ENCODE measurements around the gene CDC26.

The CDC26 gene

DNA sequence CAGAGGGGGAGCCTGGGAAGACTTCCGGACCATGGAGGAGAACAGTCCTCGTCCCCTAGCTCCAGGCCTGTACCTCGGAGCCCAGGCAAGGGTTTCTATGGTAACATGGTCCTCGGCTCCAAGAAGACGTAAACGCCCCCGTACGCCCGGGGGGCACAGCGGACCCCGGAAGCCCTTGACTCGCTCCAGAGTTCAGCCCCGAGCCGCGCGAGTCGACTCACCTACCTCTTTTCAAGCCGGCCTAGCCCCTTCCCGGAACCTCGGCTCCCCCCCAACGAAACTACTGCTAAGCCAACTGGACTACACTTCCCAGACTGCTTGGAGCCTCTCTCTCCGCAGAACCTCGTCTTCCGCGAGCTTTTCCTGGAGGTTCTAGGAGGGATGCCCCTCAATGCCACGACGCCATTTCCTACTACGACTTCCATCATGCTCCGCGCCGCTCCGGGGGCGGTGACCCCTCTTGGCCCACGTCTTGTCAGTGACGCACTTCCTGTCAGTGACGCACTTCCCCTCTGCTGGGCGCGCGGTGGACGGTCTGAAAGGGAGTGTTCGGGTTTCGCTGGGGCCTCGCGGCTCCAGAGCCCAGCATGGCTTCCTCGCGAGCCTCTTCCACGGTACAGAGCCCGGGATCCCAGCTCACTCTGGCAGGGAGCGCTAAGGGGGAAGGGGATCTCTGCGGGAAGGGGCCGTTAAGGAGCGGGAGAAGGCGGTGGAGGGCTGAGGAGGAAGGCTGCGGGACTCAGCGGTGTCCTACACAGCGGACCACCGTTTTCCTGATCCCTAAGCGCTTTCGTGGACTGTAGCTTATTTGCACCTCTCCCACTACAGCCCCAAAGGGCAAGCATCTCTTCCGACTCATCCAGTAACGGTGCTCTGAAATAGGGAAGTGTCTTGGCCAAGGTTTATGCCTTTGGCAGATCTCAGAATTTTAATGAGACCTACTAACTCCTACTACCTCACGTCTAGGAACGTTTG is at the start of gene CDC26, which contains the start of gene PRPF4:
CDC26 (minus strand) TSS at position 416 of the 975 bp plus-strand sequence. CDS start 3,065 bp downstream, outside the sequence.
PRPF4 (plus strand) TSS at position 502 of the 975 bp plus-strand sequence; CDS start at position 588, 86 bp downstream.
- peaks cover 14% of the 10 kb centered on the region for H3K4me1 Mint-ChIP-seq
- no peaks in the 10 kb centered on the region for H3K27me3 Mint-ChIP-seq (ENCODE audit: low read depth)
- peaks cover 36% of the 10 kb centered on the region for H3K36me3 Mint-ChIP-seq (ENCODE audit: low read depth)
- H3K27ac Mint-ChIP-seq, result no peak within 1 kb of the TSS
- H3K4me3 Mint-ChIP-seq, result no peak within 1 kb of the TSS
- H3K9me3 Mint-ChIP-seq, result no peaks in the 10 kb centered on the region
- TF ChIP-seq, protein P1, sequence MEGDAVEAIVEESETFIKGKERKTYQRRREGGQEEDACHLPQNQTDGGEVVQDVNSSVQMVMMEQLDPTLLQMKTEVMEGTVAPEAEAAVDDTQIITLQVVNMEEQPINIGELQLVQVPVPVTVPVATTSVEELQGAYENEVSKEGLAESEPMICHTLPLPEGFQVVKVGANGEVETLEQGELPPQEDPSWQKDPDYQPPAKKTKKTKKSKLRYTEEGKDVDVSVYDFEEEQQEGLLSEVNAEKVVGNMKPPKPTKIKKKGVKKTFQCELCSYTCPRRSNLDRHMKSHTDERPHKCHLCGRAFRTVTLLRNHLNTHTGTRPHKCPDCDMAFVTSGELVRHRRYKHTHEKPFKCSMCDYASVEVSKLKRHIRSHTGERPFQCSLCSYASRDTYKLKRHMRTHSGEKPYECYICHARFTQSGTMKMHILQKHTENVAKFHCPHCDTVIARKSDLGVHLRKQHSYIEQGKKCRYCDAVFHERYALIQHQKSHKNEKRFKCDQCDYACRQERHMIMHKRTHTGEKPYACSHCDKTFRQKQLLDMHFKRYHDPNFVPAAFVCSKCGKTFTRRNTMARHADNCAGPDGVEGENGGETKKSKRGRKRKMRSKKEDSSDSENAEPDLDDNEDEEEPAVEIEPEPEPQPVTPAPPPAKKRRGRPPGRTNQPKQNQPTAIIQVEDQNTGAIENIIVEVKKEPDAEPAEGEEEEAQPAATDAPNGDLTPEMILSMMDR (IDR thresholded peaks at IDR 0.05; ENCODE audit: unreplicated experiment in 3 of 3), result no peak

DNA sequence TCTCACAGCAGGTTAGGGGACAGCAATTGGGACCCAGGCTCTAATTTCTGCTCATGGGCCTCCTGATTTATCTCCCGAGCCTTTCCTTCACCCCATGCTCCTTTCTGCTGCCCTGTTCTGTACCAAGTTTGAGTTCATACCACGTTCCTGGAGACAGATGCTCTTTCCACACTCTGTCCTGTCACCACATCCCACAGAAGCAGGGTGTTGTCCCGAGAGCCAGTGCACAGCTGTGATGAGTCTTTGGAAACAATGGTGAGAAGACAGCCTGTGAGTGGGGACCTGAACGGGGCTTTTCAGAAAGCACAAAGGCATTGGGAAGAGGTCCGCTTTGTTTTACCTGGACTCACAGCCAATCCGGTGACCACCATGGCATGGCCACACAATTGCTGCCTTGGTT is 47.3 kb upstream of the CDC26 start:
- H3K27ac Mint-ChIP-seq, result no peak overlapping the region
- H3K36me3 Mint-ChIP-seq (ENCODE audit: low read depth), result peaks cover 8% of the 10 kb centered on the region
- TF ChIP-seq, protein P1 (IDR thresholded peaks at IDR 0.05; ENCODE audit: unreplicated experiment in 3 of 3), result no peak
- no peaks in the 10 kb centered on the region for H3K27me3 Mint-ChIP-seq (ENCODE audit: low read depth)
- H3K9me3 Mint-ChIP-seq, result no peaks in the 10 kb centered on the region
- H3K4me1 Mint-ChIP-seq, result no peaks in the 10 kb centered on the region
- no peak overlapping the region for H3K4me3 Mint-ChIP-seq

DNA sequence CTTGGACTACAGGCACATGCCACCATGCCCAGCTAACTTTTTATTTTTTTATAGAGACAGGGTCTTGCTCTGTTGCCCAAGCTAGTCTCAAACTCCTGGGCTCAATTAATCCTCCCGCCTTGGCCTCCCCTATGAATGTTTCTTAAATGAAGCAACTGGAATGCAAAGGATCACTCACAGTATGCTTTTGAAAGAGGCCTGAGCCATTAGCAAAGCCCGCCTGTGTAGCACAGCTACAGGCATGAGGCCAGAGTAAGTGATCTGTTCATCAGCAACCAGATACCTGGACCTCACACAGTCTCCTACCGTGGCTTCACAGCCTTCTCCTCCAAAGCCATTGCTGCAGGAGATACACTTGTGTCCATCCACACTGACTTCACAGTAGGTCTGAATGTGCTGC is 44.7 kb upstream of the CDC26 start:
- no peak overlapping the region for H3K27ac Mint-ChIP-seq
- TF ChIP-seq, protein P1 (IDR thresholded peaks at IDR 0.05; ENCODE audit: unreplicated experiment in 3 of 3), result no peak
- H3K4me1 Mint-ChIP-seq, result no peaks in the 10 kb centered on the region
- H3K9me3 Mint-ChIP-seq, result no peaks in the 10 kb centered on the region
- peaks cover 8% of the 10 kb centered on the region for H3K36me3 Mint-ChIP-seq (ENCODE audit: low read depth)
- H3K4me3 Mint-ChIP-seq, result no peak overlapping the region
- H3K27me3 Mint-ChIP-seq (ENCODE audit: low read depth), result no peaks in the 10 kb centered on the region

DNA sequence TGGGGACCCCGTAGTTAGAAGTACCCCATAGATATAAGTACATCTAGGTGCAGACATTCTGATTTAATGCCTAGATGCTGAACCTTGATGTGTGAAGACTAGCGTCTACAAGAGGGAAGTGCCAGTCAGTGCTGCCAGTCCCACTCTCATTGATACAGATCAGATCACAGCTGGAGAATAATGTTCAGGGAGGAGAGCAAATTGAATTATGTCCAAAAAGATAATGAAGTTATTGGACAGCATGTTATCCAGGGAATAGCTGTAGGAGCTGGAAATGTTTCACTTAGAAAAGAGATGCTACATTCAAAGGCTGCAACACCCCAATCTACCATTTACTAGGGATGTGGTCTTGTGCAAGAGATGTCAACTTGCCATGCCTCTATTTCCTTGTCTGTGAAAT is 43.7 kb upstream of the CDC26 start:
- TF ChIP-seq, protein P1 (IDR thresholded peaks at IDR 0.05; ENCODE audit: unreplicated experiment in 3 of 3), result no peak
- H3K36me3 Mint-ChIP-seq (ENCODE audit: low read depth), result peaks cover 8% of the 10 kb centered on the region
- H3K27me3 Mint-ChIP-seq (ENCODE audit: low read depth), result no peaks in the 10 kb centered on the region
- no peaks in the 10 kb centered on the region for H3K9me3 Mint-ChIP-seq
- H3K4me3 Mint-ChIP-seq, result no peak overlapping the region
- H3K27ac Mint-ChIP-seq, result no peak overlapping the region
- H3K4me1 Mint-ChIP-seq, result no peaks in the 10 kb centered on the region

DNA sequence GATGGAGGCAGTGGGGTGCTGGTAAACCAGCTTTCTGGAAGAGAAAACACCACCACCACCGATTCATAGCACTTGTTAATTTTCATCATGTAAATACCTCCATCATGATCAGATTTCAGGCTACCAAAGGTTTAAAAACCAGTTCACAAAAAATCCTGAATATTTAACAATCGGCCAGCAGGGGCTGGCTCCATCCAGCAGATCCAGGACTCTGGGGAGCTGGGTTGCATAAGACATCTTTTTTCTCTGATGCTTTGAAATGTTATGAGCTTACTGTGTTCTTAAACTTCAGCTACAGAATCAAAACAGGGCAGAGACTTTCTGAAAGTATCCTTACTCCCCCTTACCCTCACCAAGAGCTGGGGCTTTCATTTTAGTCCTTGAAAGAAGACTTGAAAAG is 42.4 kb upstream of the CDC26 start:
- peaks cover 8% of the 10 kb centered on the region for H3K36me3 Mint-ChIP-seq (ENCODE audit: low read depth)
- no peak overlapping the region for H3K4me3 Mint-ChIP-seq
- H3K27ac Mint-ChIP-seq, result no peak overlapping the region
- H3K27me3 Mint-ChIP-seq (ENCODE audit: low read depth), result no peaks in the 10 kb centered on the region
- TF ChIP-seq, protein P1 (IDR thresholded peaks at IDR 0.05; ENCODE audit: unreplicated experiment in 3 of 3), result peak in 1 of 3 experiments; percentile 11
- H3K4me1 Mint-ChIP-seq, result peaks cover 8% of the 10 kb centered on the region
- H3K9me3 Mint-ChIP-seq, result no peaks in the 10 kb centered on the region
